ENCODE results near the gene TSPAN31. TPM values are rescaled to one million over a fixed set of nuclear protein-coding genes. Genes with fewer than 3 reads are reported as not detected.

The TSPAN31 gene
- total RNA-seq, 2 donors from 2014 or later = 21.7 to 27.8 TPM

- no peak for TF ChIP-seq CTCF (conservative IDR thresholded peaks at IDR 0.05)
- Histone ChIP-seq H3K9me3 (ENCODE audit: control insufficient read depth, low read length) (no peaks in the 10 kb centered on the region), H3K4me1 (ENCODE audit: control insufficient read depth, insufficient read depth, low read length) (no peaks in the 10 kb centered on the region), H3K4me3 (ENCODE audit: low read length) (no peak overlapping the region), H3K27ac (ENCODE audit: low read depth, low read length) (no peak overlapping the region), H3K36me3 (ENCODE audit: control insufficient read depth, insufficient read depth, low read length) (no peaks in the 10 kb centered on the region), H3K9ac (ENCODE audit: extremely low read depth, low read length, poor library complexity, severe bottlenecking) (no peak overlapping the region), H3K27me3 (ENCODE audit: control insufficient read depth, insufficient read depth, low read length, poor library complexity, severe bottlenecking) (no peaks in the 10 kb centered on the region)
- no peak overlapping the region for H3K4me3 Mint-ChIP-seq
- peaks cover 3% of the 10 kb centered on the region for H3K36me3 Mint-ChIP-seq (ENCODE audit: low read depth)
- H3K27ac Mint-ChIP-seq = no peak overlapping the region
- H3K27me3 Mint-ChIP-seq (ENCODE audit: insufficient read depth) = no peaks in the 10 kb centered on the region
- WGBS, 2 experiments (ENCODE audit: insufficient coverage in 1 of 2, insufficient read length in 1 of 2) = 91 to 94% methylated on average over 6 to 7 of the region's 7 CpGs
- no peak for DNase-seq
- no peaks in the 10 kb centered on the region for H3K9me3 Mint-ChIP-seq
- H3K4me1 Mint-ChIP-seq = peaks cover 2% of the 10 kb centered on the region
Measured at GRCh38 chr12:57777367-57777766, 32.5 kb downstream of the TSPAN31 start.

- no peak overlapping the region for H3K4me3 Mint-ChIP-seq
- H3K27me3 ChIP-seq (ENCODE audit: control insufficient read depth, insufficient read depth, low read length, poor library complexity, severe bottlenecking) = no peaks in the 10 kb centered on the region
- peaks cover under 1% of the 10 kb centered on the region for H3K4me1 Mint-ChIP-seq
- no peaks in the 10 kb centered on the region for H3K36me3 ChIP-seq (ENCODE audit: control insufficient read depth, insufficient read depth, low read length)
- H3K27ac Mint-ChIP-seq = no peak overlapping the region
- peaks cover 3% of the 10 kb centered on the region for H3K36me3 Mint-ChIP-seq (ENCODE audit: low read depth)
- H3K9ac ChIP-seq (ENCODE audit: extremely low read depth, low read length, poor library complexity, severe bottlenecking) = no peak overlapping the region
- H3K4me1 ChIP-seq (ENCODE audit: control insufficient read depth, insufficient read depth, low read length) = no peaks in the 10 kb centered on the region
- no peaks in the 10 kb centered on the region for H3K9me3 ChIP-seq (ENCODE audit: control insufficient read depth, low read length)
- no peak for DNase-seq
- no peak overlapping the region for H3K4me3 ChIP-seq (ENCODE audit: low read length)
- 95 to 100% methylated on average over 3 to 6 of the region's 7 CpGs for WGBS, 2 experiments (ENCODE audit: insufficient coverage in 1 of 2, insufficient read length in 1 of 2)
- no peak overlapping the region for H3K27ac ChIP-seq (ENCODE audit: low read depth, low read length)
- no peaks in the 10 kb centered on the region for H3K9me3 Mint-ChIP-seq
- TF ChIP-seq CTCF (conservative IDR thresholded peaks at IDR 0.05) = no peak
- no peaks in the 10 kb centered on the region for H3K27me3 Mint-ChIP-seq (ENCODE audit: insufficient read depth)
Measured at GRCh38 chr12:57777911-57778310, 33.1 kb downstream of the TSPAN31 start.

GRCh38 chr12:57779736-57780135 is 34.9 kb downstream of the TSPAN31 start:
- DNase-seq = no peak
- peaks cover 10% of the 10 kb centered on the region for H3K36me3 Mint-ChIP-seq (ENCODE audit: low read depth)
- Histone ChIP-seq H3K27me3 (ENCODE audit: control insufficient read depth, insufficient read depth, low read length, poor library complexity, severe bottlenecking) (no peaks in the 10 kb centered on the region), H3K36me3 (ENCODE audit: control insufficient read depth, insufficient read depth, low read length) (peaks cover 4% of the 10 kb centered on the region), H3K9me3 (ENCODE audit: control insufficient read depth, low read length) (no peaks in the 10 kb centered on the region), H3K4me1 (ENCODE audit: control insufficient read depth, insufficient read depth, low read length) (no peaks in the 10 kb centered on the region), H3K9ac (ENCODE audit: extremely low read depth, low read length, poor library complexity, severe bottlenecking) (no peak overlapping the region), H3K27ac (ENCODE audit: low read depth, low read length) (no peak overlapping the region), H3K4me3 (ENCODE audit: low read length) (no peak overlapping the region)
- H3K4me3 Mint-ChIP-seq = no peak overlapping the region
- H3K27me3 Mint-ChIP-seq (ENCODE audit: insufficient read depth) = no peaks in the 10 kb centered on the region
- no peak overlapping the region for H3K27ac Mint-ChIP-seq
- WGBS, 2 experiments (ENCODE audit: insufficient coverage in 1 of 2, insufficient read length in 1 of 2) = 86% methylated on average over 1 of the region's 1 CpG; no CpG with 5 or more reads in 1 of the 2 experiments
- peaks cover 4% of the 10 kb centered on the region for H3K4me1 Mint-ChIP-seq
- TF ChIP-seq CTCF (conservative IDR thresholded peaks at IDR 0.05) = no peak
- H3K9me3 Mint-ChIP-seq = no peaks in the 10 kb centered on the region

Measured in endodermal cell (in vitro differentiated cells).